ENCODE data around the gene CLCA2.

CLCA2 gene

GRCh38 chr1:86470859-86471258, 46.9 kb downstream of the CLCA2 start:
- no peak for DNase-seq (ENCODE audit: low read depth in 1 of 2, low spot score in 1 of 2)
- no peak overlapping the region for H3K4me3 ChIP-seq (replicated peaks; ENCODE audit: insufficient read depth, low read length)
- TF ChIP-seq GABPA (IDR thresholded peaks at IDR 0.05; ENCODE audit: low read depth) (no peak), REST (IDR thresholded peaks at IDR 0.05; ENCODE audit: insufficient replicate concordance, low read depth) (no peak), POLR2AphosphoS5 (IDR thresholded peaks at IDR 0.05; ENCODE audit: low read depth) (no peak), SPI1 (IDR thresholded peaks at IDR 0.05; ENCODE audit: borderline replicate concordance, low read depth) (no peak), CTCF (IDR thresholded peaks at IDR 0.05; ENCODE audit: insufficient read depth, low read length) (no peak)
- peaks cover 2% of the 10 kb centered on the region for H3K27me3 ChIP-seq (ENCODE audit: insufficient read depth, poor library complexity, severe bottlenecking)
- no peak overlapping the region for H3K27ac ChIP-seq (replicated peaks)

GRCh38 chr1:86471291-86471690, 47.3 kb downstream of the CLCA2 start:
- H3K4me3 ChIP-seq (replicated peaks; ENCODE audit: insufficient read depth, low read length) = no peak overlapping the region
- H3K27me3 ChIP-seq (ENCODE audit: insufficient read depth, poor library complexity, severe bottlenecking) = peaks cover 2% of the 10 kb centered on the region
- no peak for TF ChIP-seq POLR2AphosphoS5 (IDR thresholded peaks at IDR 0.05; ENCODE audit: low read depth)
- TF ChIP-seq CTCF (IDR thresholded peaks at IDR 0.05; ENCODE audit: insufficient read depth, low read length) = no peak
- no peak for TF ChIP-seq REST (IDR thresholded peaks at IDR 0.05; ENCODE audit: insufficient replicate concordance, low read depth)
- TF ChIP-seq GABPA (IDR thresholded peaks at IDR 0.05; ENCODE audit: low read depth) = no peak
- no peak for TF ChIP-seq SPI1 (IDR thresholded peaks at IDR 0.05; ENCODE audit: borderline replicate concordance, low read depth)
- no peak overlapping the region for H3K27ac ChIP-seq (replicated peaks)
- DNase-seq (ENCODE audit: low read depth in 1 of 2, low spot score in 1 of 2) = no peak

GRCh38 chr1:86472152-86472551, 48.2 kb downstream of the CLCA2 start:
- H3K27ac ChIP-seq (replicated peaks) = no peak overlapping the region
- no peak overlapping the region for H3K4me3 ChIP-seq (replicated peaks; ENCODE audit: insufficient read depth, low read length)
- no peak for DNase-seq (ENCODE audit: low read depth in 1 of 2, low spot score in 1 of 2)
- TF ChIP-seq POLR2AphosphoS5 (IDR thresholded peaks at IDR 0.05; ENCODE audit: low read depth) (no peak), REST (IDR thresholded peaks at IDR 0.05; ENCODE audit: insufficient replicate concordance, low read depth) (no peak), CTCF (IDR thresholded peaks at IDR 0.05; ENCODE audit: insufficient read depth, low read length) (no peak), SPI1 (IDR thresholded peaks at IDR 0.05; ENCODE audit: borderline replicate concordance, low read depth) (no peak), GABPA (IDR thresholded peaks at IDR 0.05; ENCODE audit: low read depth) (no peak)
- peaks cover 2% of the 10 kb centered on the region for H3K27me3 ChIP-seq (ENCODE audit: insufficient read depth, poor library complexity, severe bottlenecking)

All from HL-60 (cell line).